ENCODE data around the gene PAX8.

PAX8 gene

DNA sequence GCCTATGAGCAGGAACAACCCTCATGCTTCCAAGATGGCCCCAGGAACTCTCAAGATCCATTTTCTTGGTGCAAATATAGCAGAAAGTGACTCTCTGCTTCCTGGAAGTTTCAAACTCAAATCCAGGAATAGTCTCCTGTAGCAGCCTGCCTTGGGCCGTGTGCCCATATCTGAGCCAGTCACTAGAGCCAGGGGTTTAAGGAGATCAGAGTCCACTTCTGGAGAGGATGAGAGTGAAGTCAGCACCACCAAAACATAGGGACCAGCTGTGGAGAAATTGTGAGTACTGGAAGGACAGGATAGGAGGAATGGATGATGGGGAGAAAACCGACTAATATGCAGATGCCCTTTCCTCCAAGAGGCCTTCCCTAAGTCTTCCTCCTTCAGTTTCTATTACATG, 71.7 kb downstream of the PAX8 start:
- no peak overlapping the region for H3K27ac ChIP-seq
- no peak for TF ChIP-seq ZFX (IDR thresholded peaks at IDR 0.05)
- TF ChIP-seq, protein P1, sequence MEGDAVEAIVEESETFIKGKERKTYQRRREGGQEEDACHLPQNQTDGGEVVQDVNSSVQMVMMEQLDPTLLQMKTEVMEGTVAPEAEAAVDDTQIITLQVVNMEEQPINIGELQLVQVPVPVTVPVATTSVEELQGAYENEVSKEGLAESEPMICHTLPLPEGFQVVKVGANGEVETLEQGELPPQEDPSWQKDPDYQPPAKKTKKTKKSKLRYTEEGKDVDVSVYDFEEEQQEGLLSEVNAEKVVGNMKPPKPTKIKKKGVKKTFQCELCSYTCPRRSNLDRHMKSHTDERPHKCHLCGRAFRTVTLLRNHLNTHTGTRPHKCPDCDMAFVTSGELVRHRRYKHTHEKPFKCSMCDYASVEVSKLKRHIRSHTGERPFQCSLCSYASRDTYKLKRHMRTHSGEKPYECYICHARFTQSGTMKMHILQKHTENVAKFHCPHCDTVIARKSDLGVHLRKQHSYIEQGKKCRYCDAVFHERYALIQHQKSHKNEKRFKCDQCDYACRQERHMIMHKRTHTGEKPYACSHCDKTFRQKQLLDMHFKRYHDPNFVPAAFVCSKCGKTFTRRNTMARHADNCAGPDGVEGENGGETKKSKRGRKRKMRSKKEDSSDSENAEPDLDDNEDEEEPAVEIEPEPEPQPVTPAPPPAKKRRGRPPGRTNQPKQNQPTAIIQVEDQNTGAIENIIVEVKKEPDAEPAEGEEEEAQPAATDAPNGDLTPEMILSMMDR (conservative IDR thresholded peaks at IDR 0.05), result no peak

DNA sequence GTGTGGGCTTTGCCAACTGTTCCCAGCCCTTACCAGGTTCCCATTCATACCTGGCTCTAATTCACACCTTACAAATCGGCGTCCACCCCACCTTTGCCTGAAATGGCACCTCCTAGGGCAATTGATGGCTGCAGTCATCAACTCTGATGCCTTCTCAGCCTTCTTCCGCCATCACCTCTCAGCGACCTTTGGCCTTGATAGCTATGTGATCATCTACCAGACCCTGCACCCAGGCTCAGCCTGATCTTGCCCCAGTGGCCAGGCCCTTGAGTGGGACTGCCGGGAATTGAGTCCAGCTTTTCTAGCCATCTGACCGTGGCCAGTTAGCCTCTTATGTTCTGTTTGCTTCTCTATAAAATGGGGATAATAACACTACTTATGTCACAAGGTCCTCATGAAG, 72.5 kb downstream of the PAX8 start:
- no peak overlapping the region for H3K27ac ChIP-seq

DNA sequence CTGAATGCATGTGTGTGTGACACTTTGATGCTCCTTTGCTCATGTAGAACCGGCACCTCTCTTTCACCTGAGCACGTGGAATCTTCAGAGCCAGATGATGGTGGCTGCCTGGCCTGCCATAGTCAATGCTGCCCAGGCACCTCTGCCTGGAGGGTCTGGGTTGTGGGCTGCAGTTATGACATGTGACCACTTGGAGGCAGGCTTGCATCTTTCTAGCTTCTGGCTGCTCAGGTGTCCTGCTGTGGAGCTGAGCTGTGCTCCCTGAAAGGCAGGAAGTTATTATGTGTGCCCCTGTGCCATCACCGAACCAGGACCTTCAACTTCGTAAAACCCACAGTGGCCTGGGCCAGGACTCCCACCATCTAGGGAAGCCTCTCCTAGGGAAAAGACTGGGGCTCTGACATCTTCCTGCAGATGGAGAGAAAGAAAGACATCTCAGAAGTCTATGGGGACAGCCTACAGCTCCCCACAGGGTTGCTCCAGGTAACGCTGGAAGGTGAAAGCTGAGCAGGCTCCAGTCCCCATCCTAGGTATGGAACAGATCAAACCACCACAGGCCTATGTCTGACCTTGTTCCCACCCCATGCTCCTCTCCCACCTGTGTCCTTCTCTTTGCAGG, 74.7 kb downstream of the PAX8 start:
- no peak for TF ChIP-seq ZFX (IDR thresholded peaks at IDR 0.05)
- TF ChIP-seq, protein P1 (conservative IDR thresholded peaks at IDR 0.05), result peak; percentile 81
- H3K27ac ChIP-seq, result no peak overlapping the region

More for the DNA sequence above, 72.5 kb downstream of the PAX8 start:
- TF ChIP-seq, protein P1 (conservative IDR thresholded peaks at IDR 0.05), result no peak
- no peak for TF ChIP-seq ZFX (IDR thresholded peaks at IDR 0.05)

DNA sequence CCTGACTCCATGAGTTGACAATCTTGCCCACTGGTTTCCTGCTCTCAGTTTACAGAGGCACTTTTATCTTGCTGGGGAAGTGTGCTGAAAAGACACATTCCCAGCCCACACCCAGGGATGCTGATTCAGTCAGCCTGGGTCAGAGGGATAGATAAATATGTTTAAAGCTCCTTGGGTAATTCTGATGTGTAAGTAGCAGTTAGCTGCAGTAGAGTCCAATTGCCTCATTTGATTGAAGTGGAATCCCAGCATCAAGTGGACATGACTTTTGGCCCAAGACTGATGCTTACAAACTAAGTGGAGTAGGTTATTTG, 75.5 kb downstream of the PAX8 start:
- H3K27ac ChIP-seq, result no peak overlapping the region
- TF ChIP-seq, protein P1 (conservative IDR thresholded peaks at IDR 0.05), result no peak
- TF ChIP-seq ZFX (IDR thresholded peaks at IDR 0.05), result no peak

DNA sequence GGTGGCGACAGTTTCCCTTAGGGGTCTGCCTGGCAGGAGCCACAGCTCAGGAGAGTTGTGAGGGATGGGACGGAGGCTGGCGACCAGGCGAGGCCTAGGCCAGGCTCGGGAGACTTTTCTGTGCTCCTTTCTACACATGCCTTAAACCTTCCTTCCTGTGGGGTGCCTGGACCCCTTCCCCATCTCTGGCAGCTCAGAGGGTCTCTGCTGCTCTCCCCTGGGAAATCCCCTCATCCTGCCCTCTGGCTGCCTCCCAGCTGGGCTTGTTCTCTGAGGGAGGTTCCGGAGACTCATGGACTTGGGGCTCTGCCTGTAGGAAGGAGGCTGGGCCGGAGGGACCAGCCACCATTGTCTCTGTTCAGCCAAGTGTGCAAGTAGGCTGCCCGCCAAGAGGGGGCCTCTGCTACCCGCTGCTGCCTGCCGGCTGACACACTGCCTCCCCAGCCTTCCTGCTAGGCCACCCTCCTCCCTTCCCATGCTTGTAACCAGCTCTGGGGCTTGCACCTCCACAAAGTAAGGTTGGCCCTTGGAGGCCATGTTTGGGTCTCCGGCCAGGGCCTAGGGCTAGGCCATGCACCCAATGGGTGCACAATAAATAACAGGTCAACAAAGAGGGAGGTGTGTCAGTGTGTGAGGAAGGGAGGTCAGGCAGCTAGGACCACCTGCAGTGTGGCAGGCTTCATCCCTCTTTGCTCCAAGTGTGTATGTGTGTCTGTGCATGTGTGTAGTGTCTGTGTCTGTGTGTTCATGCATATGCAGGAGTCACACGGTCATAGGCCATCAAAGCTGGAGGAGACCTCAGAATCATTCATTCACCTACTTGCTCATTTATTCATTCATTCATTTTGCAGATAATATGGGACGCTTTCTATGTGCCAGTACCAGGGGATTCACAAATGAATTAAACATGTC, 76.2 kb downstream of the PAX8 start:
- TF ChIP-seq, protein P1 (conservative IDR thresholded peaks at IDR 0.05), result no peak
- no peak for TF ChIP-seq ZFX (IDR thresholded peaks at IDR 0.05)
- H3K27ac ChIP-seq, result no peak overlapping the region

DNA sequence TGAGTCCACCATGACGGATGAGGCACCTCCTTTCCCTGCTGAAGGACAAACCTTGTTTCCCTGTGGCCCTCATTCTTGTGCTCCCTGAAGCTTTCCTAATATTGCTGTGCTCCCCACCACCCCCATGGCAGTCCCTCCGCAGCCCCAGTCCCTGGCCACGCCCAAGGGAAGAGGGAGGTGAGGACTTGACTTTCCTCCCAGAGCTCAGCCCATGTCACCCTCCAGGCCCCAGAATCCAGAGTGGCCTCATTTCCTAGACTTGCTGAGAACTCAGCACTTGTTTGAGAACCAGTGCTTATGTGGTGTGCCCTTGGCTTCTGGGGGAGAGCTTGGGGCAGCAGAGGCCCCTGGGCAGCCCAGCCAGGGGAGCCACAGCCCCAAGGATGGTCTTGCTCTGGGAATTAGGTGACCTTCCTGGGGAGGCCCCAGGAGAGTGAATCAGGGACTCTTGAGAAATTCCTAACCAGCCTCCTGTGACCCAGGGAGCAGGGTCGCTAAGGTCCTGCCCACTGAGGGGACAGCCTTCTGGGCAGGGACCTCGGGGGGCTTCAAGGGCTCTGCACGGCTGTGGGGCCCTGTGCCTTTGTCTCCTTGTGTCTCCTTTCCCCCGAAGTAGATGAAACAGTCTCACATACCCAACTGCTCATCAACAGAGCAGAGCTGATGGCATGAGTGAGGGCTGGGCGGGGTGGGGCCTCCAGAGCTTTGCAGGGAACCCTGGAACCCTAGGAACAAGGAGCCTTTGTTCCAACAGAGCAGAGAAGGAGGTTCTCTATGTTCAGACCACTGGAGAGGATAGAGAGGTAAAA, 77.0 kb downstream of the PAX8 start:
- no peak overlapping the region for H3K27ac ChIP-seq
- TF ChIP-seq, protein P1 (conservative IDR thresholded peaks at IDR 0.05), result no peak
- no peak for TF ChIP-seq ZFX (IDR thresholded peaks at IDR 0.05)
